GM19468 (cell line): Measurements from ENCODE around the gene ZNF726.
A peak's percentile ranks its signal among the peaks of the same experiment; 100 is the strongest.
"Not testable (repeated sequence)": the region's sequence is repeated elsewhere in the genome, so short reads cannot be mapped to it uniquely, and the experiment has no call there.

Experiments used
- ATAC-seq: cut with Tn5 transposase; IDR thresholded peaks from one replicate; pipeline ENCODE4 v1.9.1; 2021; ENCODE audit warnings: mild to moderate bottlenecking, moderate library complexity, moderate number of reproducible peaks; ENCODE audit not compliant: unreplicated experiment; ENCODE audit errors: extremely low read depth

The ZNF726 gene

GRCh38 chr19:23914402-23915286 lies at the start of gene ZNF726:
TSS of gene ZNF726 (plus strand) at chr19:23914886. CDS start at chr19:23914995, 109 bp downstream.
- ATAC-seq = peak; percentile 97

GRCh38 chr19:23867895-23868294 lies 46.8 kb upstream of the ZNF726 start:
- ATAC-seq = no peak

- no peak for ATAC-seq
Observed at GRCh38 chr19:23868630-23869029, 46.1 kb upstream of the ZNF726 start.

GRCh38 chr19:23872282-23872919 lies 42.3 kb upstream of the ZNF726 start:
- no peak for ATAC-seq

DNA sequence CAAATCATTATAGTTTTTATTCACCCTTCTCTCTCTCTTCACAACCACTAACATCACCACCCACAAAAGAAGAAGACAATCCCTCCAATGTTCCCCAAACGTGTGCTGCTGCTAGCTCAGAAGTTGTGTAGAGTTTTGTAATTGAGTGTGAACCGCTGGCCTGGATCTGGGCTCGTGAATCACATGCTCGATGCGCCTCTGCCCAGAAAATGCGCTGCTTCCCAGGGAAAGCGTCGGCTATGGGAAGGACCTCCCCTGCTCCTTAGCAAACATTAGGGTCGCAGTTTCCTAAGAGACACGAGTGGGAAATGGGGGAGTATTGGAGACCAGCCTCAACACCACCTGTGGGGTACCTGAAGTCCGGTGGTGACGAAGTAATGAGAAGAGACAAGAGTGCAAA lies 38.4 kb upstream of the ZNF726 start:
- no peak for ATAC-seq

- ATAC-seq = not testable (repeated sequence)
Observed at GRCh38 chr19:23876756-23877155, 37.9 kb upstream of the ZNF726 start.

DNA sequence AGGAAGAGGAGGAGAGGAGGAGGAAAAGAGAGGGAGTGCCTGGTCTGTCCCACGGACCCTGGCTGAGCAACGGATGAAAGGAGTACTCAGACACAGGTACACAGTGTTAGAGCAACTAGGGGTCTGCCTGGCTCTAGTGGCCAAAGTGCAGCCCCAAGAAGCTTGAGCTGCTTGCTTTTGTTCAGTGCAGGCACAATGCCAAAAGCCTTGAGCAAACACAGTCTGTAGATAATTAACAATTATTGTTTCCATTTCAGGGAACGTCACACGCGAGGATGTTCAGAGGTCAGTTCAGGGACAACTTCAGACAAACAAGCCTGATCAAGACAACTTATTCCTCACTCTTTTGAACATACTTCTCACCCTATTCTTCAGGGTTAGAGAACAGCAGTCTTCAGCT lies 32.2 kb upstream of the ZNF726 start:
- ATAC-seq = no peak

DNA sequence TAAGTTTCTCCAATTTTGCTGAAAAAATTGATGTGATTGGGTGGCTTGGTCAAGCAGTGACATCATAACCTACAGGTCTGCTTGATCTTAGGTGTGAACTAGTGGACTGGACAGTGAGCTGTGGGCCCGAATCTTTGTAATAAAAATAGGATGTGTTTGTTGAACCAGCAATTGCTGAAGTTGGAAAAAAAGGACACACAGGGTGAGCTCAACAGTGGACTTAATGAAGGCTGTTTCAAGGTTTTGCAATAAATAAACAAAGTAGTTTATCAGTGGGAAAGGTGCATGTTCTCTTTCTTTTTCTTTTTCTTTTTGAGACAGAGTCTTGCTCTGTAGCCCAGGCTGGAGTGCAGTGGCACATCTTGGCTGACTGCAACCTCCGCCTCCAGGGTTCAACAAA lies 30.3 kb upstream of the ZNF726 start:
- ATAC-seq = no peak

DNA sequence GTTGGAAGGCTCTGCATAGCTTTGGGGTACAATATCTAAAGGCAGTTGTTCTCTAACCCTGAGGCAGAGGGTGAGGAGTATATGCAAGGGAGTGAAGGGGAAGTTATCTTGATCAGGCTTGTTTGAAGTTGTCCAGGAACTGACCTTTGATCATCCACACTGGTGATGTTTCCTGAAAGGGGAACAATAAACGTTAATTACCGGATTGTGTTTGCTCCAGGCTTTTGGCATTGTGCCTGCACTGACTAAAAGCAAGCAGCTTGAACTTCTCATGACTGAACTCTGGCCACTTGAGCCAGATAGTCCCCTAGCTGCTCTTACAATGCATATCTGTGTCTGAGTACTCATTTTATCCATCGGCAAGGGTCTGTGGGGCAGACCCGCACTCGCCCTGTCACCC lies 27.0 kb upstream of the ZNF726 start:
- ATAC-seq = no peak

GRCh38 chr19:23896096-23896495 lies 18.6 kb upstream of the ZNF726 start:
- ATAC-seq = not testable (repeated sequence)

DNA sequence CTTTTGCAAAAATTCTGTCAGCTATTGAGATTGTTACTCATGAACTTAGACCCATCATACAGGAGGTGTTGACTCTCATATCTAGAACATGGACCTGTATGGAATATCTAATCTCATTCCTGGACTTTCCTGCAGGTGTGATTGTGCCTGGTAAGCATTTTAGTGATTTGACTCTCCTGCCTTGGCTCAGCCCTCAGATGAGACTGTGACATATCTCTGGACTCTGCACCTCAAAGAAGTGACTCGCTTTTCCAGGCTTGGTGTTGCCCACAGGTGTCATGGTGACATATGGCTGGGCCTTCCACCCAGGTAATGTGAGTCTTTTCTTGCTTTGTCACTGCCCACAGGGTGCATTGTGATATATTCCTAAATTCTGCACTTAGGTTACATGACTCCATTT lies 17.8 kb upstream of the ZNF726 start:
- no peak for ATAC-seq

GRCh38 chr19:23901360-23901759 lies 13.3 kb upstream of the ZNF726 start:
- no peak for ATAC-seq

- ATAC-seq = no peak
Observed at GRCh38 chr19:23904406-23904805, 10.3 kb upstream of the ZNF726 start.

DNA sequence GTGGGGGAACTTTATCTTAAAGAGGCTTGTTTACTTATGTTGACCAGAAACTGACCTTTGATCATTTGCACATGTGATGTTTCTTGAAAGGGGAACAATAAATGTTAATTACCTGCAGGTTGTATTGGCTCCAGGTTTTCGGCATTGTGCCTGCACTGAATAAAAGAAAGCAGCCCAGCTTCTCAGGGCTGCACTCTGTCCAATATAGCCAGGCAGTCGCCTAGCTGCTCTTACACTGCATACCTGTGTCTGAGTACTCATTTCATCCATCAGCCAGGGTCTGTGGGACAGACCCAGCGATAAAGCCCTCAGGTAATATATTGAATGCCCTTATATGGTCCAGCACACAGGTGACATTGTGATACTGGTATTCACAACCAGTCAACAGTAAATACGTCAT lies 8.9 kb upstream of the ZNF726 start:
- no peak for ATAC-seq

DNA sequence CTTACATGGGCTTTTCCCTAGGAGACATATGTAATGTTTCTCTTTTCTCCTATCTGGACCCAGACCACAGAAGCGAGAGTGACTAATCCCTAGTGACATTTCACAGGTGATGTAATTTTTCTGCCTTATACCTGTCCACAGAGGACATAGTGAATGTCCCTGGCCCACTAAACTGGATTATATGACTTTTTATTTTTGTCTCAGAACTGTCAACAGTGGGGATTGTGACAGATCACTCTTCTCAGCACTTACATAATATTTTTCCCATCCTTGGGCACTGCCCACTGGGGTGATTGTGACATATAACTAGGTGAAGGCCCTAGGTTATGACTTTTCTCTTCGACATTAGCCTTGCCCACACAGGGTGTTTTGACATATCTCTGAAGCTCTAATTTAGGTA lies 7.9 kb upstream of the ZNF726 start:
- no peak for ATAC-seq

- no peak for ATAC-seq
Observed at GRCh38 chr19:23908165-23908564, 6.5 kb upstream of the ZNF726 start.

DNA sequence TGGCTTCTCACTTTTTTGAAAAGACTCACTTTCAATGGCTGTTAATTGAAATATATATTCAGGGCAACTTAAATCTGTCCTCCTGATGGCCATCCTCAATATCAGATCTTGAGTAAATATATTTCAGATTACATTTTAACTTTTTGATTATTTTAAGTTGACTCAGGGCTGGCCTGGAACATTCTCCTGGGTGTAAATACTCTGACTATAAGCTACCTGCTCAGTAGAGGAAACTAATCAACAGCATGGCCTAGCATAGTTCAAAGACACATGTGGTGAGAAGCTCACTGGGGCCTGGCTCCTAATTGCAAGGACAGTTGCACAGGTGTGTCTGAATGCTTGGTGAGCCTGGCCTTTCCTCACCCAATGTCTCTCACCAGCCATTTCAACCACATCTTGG lies 5.5 kb upstream of the ZNF726 start:
- ATAC-seq = no peak

DNA sequence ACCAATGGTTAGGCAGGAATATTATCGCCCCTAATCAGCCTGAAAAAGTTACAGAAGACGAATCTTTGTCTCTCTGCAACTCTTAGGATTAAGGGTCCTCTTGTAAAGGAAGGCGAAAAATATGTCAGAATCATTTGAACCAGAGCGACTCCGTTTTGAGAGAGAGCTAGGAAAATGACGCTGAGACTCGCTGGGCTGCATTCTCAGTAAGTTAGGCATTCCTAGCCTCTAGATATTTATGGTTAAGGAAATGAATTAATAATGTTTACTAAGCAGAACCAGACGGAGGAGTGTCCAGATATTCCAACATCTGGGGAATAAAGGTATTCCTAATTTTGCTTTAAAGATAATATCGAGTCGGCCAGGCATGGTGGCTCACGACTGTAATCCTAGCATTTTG lies 755 bp upstream of the ZNF726 start:
- no peak for ATAC-seq

- ATAC-seq = no peak
Observed at GRCh38 chr19:23916991-23917390, 2.3 kb downstream of the ZNF726 start.

DNA sequence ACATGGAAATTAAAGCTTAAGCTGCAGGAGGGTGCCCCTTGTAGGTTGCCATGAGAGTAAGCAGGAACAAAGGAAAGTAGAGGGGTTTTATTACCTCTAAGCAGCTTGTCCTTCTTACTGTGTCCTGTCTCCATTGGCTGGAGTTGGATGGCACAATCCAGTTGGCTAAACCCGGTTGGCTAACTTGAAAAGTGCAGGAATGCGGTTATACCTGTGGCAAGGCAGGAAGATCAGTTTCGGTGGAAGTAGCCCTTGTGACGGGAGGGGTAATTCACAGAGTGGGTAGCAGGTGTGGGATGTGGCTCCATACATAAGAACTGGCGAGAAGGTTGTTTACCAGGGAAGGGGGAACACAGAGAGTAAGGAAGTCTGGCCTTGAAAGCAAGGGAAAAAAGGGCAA lies 3.2 kb downstream of the ZNF726 start:
- no peak for ATAC-seq

DNA sequence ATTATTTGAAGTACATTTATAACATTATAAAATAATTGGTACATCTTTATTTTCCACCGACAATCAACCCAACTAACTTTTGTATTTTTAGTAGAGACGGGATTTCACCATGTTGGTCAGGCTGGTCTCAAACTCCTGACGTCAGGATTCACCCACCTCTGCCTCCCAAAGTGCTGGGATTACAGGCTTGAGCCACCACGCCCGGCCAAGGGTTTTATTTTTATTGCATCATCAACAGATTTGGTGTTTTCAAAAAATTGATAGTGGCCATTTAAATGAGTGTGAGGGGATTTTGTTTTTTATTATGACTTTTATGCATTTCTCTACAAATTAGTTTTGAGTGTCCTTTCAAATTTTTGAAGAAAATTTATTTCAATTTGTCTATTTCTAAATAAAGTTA lies 10.6 kb downstream of the ZNF726 start:
- ATAC-seq = no peak

- ATAC-seq = no peak
Observed at GRCh38 chr19:23932878-23933277, 18.2 kb downstream of the ZNF726 start.
